GM18505 (cell line): ENCODE data around the gene MGAT3.

Experiments used
- ATAC-seq: cut with Tn5 transposase; IDR thresholded peaks from one replicate; pipeline ENCODE4 v1.9.1; 2021; ENCODE audit not compliant: unreplicated experiment
- POLR2A ChIP-seq: IDR thresholded peaks from 4 replicates; pipeline ENCODE4 v1.6.1; 2011; ENCODE audit warnings: borderline replicate concordance; ENCODE audit not compliant: insufficient read depth, insufficient read length; ENCODE audit errors: extremely low read depth

The MGAT3 gene

DNA sequence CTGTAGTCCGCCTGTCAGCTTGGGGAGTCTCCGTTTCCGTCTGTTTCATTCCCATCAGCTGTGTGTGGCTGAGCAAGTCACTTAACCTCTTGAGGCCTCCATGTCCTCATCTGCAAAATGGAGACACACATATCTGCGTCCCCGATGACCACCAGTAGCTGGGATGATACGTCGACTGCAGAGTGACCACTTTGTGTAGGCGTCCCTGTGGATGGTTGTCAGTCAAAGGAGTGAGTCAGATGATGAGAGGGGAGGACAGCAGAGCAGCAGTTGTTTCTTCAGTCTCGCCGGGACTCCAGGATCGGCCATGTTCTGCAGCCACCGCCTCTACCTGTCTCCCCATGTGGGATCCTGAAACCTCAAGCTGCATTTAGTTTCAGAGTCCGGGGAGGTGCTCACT, 19.9 kb downstream of the MGAT3 start:
- ATAC-seq = no peak
- TF ChIP-seq POLR2A = no peak

- no peak for TF ChIP-seq POLR2A
- ATAC-seq = no peak
Measured at GRCh38 chr22:39477542-39477941, 20.7 kb downstream of the MGAT3 start.

GRCh38 chr22:39478441-39478850, 21.6 kb downstream of the MGAT3 start:
- TF ChIP-seq POLR2A = no peak
- no peak for ATAC-seq

GRCh38 chr22:39479254-39479653, 22.4 kb downstream of the MGAT3 start:
- TF ChIP-seq POLR2A = no peak
- ATAC-seq = no peak

- TF ChIP-seq POLR2A = no peak
- no peak for ATAC-seq
Measured at GRCh38 chr22:39480557-39480956, 23.7 kb downstream of the MGAT3 start.

DNA sequence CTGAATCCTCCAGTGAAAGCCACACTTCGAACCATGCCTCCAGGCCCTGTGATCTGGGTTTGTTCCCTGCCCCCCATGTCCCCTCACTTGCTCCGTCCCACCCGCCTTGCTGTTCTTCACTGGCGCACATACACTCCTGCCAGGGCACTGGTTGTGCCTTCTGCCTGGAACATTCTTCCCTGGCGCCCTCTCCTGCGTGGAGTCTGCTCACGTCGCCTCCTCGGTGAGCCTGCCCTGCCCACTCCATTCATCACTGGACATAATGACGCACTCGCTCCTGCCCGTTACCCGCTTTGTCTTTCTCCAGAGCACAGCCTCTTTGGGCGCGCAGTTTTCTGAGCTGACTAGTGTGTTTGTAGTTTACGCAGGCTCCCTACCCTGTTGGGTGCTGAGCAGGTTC, 24.2 kb downstream of the MGAT3 start:
- no peak for ATAC-seq
- no peak for TF ChIP-seq POLR2A

- ATAC-seq = no peak
- TF ChIP-seq POLR2A = no peak
Measured at GRCh38 chr22:39481595-39481994, 24.8 kb downstream of the MGAT3 start.

GRCh38 chr22:39482768-39483167, 26.0 kb downstream of the MGAT3 start:
- ATAC-seq = no peak
- no peak for TF ChIP-seq POLR2A

DNA sequence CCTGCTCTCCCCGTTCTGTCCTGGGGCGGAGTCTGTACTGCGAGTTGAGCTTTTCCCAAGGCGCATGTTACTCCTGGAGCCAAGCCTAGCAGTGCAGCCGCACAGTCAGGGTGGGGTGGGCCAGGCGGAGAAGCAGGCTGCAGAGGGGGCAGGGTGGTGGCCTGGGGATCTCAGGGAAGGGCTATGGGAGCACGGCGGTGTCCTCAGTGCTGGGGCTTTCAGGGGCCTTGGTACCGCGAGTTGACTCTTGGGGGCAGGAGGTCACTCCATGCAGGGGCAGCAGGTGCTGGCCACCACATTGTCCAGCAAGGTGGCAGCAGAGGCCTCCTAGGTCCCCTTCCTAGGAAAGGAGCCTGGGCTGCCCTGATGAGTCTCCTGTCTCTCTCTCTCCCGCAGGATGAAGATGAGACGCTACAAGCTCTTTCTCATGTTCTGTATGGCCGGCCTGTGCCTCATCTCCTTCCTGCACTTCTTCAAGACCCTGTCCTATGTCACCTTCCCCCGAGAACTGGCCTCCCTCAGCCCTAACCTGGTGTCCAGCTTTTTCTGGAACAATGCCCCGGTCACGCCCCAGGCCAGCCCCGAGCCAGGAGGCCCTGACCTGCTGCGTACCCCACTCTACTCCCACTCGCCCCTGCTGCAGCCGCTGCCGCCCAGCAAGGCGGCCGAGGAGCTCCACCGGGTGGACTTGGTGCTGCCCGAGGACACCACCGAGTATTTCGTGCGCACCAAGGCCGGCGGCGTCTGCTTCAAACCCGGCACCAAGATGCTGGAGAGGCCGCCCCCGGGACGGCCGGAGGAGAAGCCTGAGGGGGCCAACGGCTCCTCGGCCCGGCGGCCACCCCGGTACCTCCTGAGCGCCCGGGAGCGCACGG, 30.4 kb downstream of the MGAT3 start:
- no peak for TF ChIP-seq POLR2A
- no peak for ATAC-seq

- TF ChIP-seq POLR2A = no peak
- ATAC-seq = no peak
Measured at GRCh38 chr22:39487826-39488520, 31.2 kb downstream of the MGAT3 start.

DNA sequence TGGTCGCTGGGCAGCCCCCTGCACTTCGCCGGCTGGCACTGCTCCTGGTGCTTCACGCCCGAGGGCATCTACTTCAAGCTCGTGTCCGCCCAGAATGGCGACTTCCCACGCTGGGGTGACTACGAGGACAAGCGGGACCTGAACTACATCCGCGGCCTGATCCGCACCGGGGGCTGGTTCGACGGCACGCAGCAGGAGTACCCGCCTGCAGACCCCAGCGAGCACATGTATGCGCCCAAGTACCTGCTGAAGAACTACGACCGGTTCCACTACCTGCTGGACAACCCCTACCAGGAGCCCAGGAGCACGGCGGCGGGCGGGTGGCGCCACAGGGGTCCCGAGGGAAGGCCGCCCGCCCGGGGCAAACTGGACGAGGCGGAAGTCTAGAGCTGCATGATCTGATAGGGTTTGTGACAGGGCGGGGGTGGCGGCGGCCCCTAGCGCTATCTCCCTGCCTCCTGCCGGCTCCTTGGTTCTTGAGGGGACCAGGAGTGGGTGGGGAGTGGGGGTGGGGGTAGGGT, 31.8 kb downstream of the MGAT3 start:
- no peak for ATAC-seq
- no peak for TF ChIP-seq POLR2A

GRCh38 chr22:39489094-39490068, 32.6 kb downstream of the MGAT3 start:
- no peak for ATAC-seq
- TF ChIP-seq POLR2A = no peak
